Caco-2 (cell line): ENCODE results near the gene CACNA1C. TPM values are rescaled to one million over a fixed set of nuclear protein-coding genes. Genes with fewer than 3 reads are reported as not detected.

ENCODE experiments used
- BruUV-seq: library from RNA; stranded (reverse); fragments of 400-500 nt; replicated peaks from 2 replicates; lab custom pipeline; 2021; lab: Mats Ljungman, UMichigan
- CTCF ChIA-PET: fragments of 300-600 bp; sonication (Branson Sonifier 250); formaldehyde crosslinking; loops from one replicate; lab custom pipeline; 2022; ENCODE audit warnings: antibody characterized with exemption; lab: Charles Lee
- POLR2A ChIA-PET: fragments of 300-600 bp; sonication (Branson Sonifier 250); formaldehyde crosslinking; loops from one replicate; lab custom pipeline; 2022; ENCODE audit warnings: antibody characterized with exemption; lab: Charles Lee
- DNase-seq, 2 experiments: peaks; one replicate each; pipeline versions ENCODE4 v3.0.0 to v3.0.0-alpha.2; 2020 to 2022
- H3K27me3 ChIP-seq: replicated peaks from 2 replicates; pipeline ENCODE4 v1.6.0; 2011; ENCODE audit warnings: low read length; ENCODE audit not compliant: control insufficient read depth, insufficient read depth
- H3K36me3 ChIP-seq: 2 replicates; pipeline ENCODE4 v1.5.1; 2011; ENCODE audit warnings: low read length; ENCODE audit not compliant: control insufficient read depth, insufficient read depth
- H3K4me1 ChIP-seq: fragments of 250-450 bp; sonication (Bioruptor Pico); 2 replicates; pipeline ENCODE4 v1.5.1; 2020; ENCODE audit warnings: mild to moderate bottlenecking
- H3K4me3 ChIP-seq: 2 replicates; pipeline ENCODE4 v1.5.1; 2011; ENCODE audit warnings: low read depth, mild to moderate bottlenecking, control low read depth, low read length
- H3K9me3 ChIP-seq: fragments of 250-450 bp; sonication (Bioruptor Pico); 2 replicates; pipeline ENCODE4 v1.5.1; 2020; ENCODE audit warnings: mild to moderate bottlenecking, moderate library complexity
- H3K27ac Mint-ChIP-seq: one replicate; pipeline ENCODE4 v1.8.0; 2022; ENCODE audit warnings: mixed read lengths; ENCODE audit not compliant: unreplicated experiment
- H3K27me3 Mint-ChIP-seq: one replicate; pipeline ENCODE4 v1.8.0; 2022; ENCODE audit warnings: mixed read lengths; ENCODE audit not compliant: insufficient read depth, unreplicated experiment
- H3K36me3 Mint-ChIP-seq: one replicate; pipeline ENCODE4 v1.8.0; 2022; ENCODE audit warnings: mild to moderate bottlenecking, mixed read lengths; ENCODE audit not compliant: insufficient read depth, unreplicated experiment
- H3K4me1 Mint-ChIP-seq: one replicate; pipeline ENCODE4 v1.8.0; 2022; ENCODE audit warnings: low read depth, mixed read lengths; ENCODE audit not compliant: unreplicated experiment
- H3K4me3 Mint-ChIP-seq: one replicate; pipeline ENCODE4 v1.8.0; 2022; ENCODE audit warnings: mild to moderate bottlenecking, moderate library complexity, mixed read lengths; ENCODE audit not compliant: unreplicated experiment
- H3K9me3 Mint-ChIP-seq: one replicate; pipeline ENCODE4 v1.8.0; 2022; ENCODE audit warnings: mixed read lengths; ENCODE audit not compliant: unreplicated experiment
- intact Hi-C: fragments of 100-400 bp; cut with micrococcal nuclease; formaldehyde crosslinking; loops from one replicate; pipeline ENCODE4 v1.10.0; 2022; ENCODE audit not compliant: unreplicated experiment
- total RNA-seq: library from RNA; stranded (reverse); gene quantifications from 2 replicates; pipeline ENCODE4 v1.2.3, GENCODE V29; 2022
- TF ChIP-seq, protein P1 (sequence below), 2 experiments: fragments of 200-600 bp in 1 of 2; IDR thresholded peaks; 1 replicate in 1 of 2; 2 replicates in 1 of 2; pipeline versions ENCODE4 v1.5.1 to v1.8.0; 2011 to 2022; ENCODE audit warnings: antibody characterized with exemption in 1 of 2, control low read depth in 1 of 2, inconsistent platforms in 1 of 2, low read depth in 1 of 2, low read length in 1 of 2, mild to moderate bottlenecking in 1 of 2, moderate library complexity in 1 of 2; ENCODE audit not compliant: insufficient read depth in 1 of 2, severe bottlenecking in 1 of 2, unreplicated experiment in 1 of 2

CACNA1C gene
- total RNA-seq, 1 experiment from 2014 or later, result not detected

DNA sequence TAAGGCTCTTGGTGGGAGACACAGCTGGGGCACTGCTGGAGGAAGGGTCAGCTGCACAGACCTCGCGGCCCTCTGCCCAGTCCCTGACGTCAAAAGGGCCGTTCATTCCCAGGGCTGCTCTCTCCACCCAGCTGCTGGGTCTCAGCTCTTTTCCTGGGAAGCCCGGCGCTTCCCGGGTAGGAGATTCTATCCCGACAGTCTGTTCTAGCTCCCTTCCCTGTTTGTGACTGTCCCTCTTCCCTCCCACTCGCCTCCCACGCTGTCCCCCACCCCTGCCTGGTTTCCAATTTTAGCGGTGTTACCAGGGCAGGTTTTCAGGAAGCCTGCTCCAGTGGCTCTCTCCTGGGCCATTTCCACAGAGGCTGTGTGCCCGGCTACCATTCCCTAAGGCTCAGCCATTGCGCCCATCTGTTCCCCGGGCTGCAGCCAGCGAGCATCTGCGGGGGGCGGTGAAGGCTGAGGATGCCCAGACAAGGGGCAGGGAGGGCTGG lies 186.6 kb downstream of the CACNA1C start:
- ChIA-PET POLR2A (interaction anchor here (0.5 kb wide), 1 partner anchor 50 kb away, joined by 5 read pairs; no protein-coding TSS in a partner anchor), CTCF (interaction anchor here (0.6 kb wide), 1 partner anchor 555 kb away, joined by 3 read pairs; the partner anchor contains the start of gene FKBP4)
- intact Hi-C loops, result no loop called here
- no peaks in the 10 kb centered on the region for H3K4me1 Mint-ChIP-seq
- H3K27me3 Mint-ChIP-seq, result peaks cover 14% of the 10 kb centered on the region
- Histone ChIP-seq H3K4me1 (no peaks in the 10 kb centered on the region), H3K36me3 (no peaks in the 10 kb centered on the region), H3K4me3 (no peak overlapping the region), H3K9me3 (no peaks in the 10 kb centered on the region), H3K27me3 (no peaks in the 10 kb centered on the region)
- no peaks in the 10 kb centered on the region for H3K36me3 Mint-ChIP-seq
- H3K9me3 Mint-ChIP-seq, result no peaks in the 10 kb centered on the region
- no peak overlapping the region for H3K27ac Mint-ChIP-seq
- no peak overlapping the region for H3K4me3 Mint-ChIP-seq
- DNase-seq, result no peak
- TF ChIP-seq, protein P1, sequence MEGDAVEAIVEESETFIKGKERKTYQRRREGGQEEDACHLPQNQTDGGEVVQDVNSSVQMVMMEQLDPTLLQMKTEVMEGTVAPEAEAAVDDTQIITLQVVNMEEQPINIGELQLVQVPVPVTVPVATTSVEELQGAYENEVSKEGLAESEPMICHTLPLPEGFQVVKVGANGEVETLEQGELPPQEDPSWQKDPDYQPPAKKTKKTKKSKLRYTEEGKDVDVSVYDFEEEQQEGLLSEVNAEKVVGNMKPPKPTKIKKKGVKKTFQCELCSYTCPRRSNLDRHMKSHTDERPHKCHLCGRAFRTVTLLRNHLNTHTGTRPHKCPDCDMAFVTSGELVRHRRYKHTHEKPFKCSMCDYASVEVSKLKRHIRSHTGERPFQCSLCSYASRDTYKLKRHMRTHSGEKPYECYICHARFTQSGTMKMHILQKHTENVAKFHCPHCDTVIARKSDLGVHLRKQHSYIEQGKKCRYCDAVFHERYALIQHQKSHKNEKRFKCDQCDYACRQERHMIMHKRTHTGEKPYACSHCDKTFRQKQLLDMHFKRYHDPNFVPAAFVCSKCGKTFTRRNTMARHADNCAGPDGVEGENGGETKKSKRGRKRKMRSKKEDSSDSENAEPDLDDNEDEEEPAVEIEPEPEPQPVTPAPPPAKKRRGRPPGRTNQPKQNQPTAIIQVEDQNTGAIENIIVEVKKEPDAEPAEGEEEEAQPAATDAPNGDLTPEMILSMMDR (IDR thresholded peaks at IDR 0.05; ENCODE audit: insufficient read depth in 1 of 2, low read depth in 1 of 2, low read length in 1 of 2, severe bottlenecking in 1 of 2, unreplicated experiment in 1 of 2), result no peak
- BruUV-seq, result no TSS peak

DNA sequence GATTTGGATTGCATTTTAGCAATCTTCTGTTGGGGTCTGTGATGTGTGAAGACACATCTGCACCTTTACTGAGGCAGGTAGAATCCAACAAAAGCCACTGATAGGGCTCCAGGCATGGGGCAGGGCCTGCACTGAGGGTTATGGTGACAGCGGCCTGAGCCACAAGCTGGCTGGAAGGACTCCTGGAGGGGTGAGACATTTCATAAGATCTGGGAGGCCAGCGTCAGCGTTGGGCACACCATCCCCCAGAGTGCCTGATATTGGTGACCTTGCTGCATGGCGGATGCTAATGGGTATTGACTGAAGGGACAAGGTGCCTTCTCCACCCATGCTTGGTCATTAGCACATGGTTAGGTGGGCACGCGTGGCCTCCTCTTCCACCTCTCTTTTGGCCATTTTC lies 187.6 kb downstream of the CACNA1C start:
- BruUV-seq, result no TSS peak
- DNase-seq, result no peak
- POLR2A ChIA-PET, result no interaction called here
- H3K4me3 ChIP-seq, result no peak overlapping the region
- Mint-ChIP-seq H3K4me3 (no peak overlapping the region), H3K9me3 (no peaks in the 10 kb centered on the region), H3K27ac (no peak overlapping the region), H3K4me1 (no peaks in the 10 kb centered on the region), H3K36me3 (no peaks in the 10 kb centered on the region), H3K27me3 (peaks cover 14% of the 10 kb centered on the region)
- no peaks in the 10 kb centered on the region for H3K9me3 ChIP-seq
- no peaks in the 10 kb centered on the region for H3K36me3 ChIP-seq
- H3K27me3 ChIP-seq, result no peaks in the 10 kb centered on the region
- intact Hi-C loops, result no loop called here
- TF ChIP-seq, protein P1 (IDR thresholded peaks at IDR 0.05; ENCODE audit: insufficient read depth in 1 of 2, low read depth in 1 of 2, low read length in 1 of 2, severe bottlenecking in 1 of 2, unreplicated experiment in 1 of 2), result no peak
- no peaks in the 10 kb centered on the region for H3K4me1 ChIP-seq
- CTCF ChIA-PET, result no interaction called here

DNA sequence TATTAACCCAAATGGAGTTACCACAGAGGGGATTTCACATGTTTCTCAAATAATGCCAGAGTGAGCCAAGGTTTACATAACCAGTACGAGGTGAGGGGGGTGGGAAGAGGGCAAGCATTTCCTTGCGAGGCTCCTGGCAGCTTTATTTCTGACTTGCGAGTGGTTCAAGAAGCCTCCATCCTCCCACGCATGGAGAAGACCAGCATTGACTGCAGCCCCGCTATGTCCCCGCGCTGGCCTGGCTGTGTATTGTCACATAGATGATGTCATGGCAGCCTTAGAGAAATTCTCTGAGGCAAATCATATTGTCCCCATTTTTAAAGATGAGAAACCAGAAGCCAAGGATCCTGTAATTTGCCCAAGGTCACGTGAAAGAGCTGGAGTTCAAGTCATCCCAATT lies 188.2 kb downstream of the CACNA1C start:
- Mint-ChIP-seq H3K9me3 (no peaks in the 10 kb centered on the region), H3K4me3 (no peak overlapping the region), H3K36me3 (no peaks in the 10 kb centered on the region), H3K27ac (no peak overlapping the region), H3K4me1 (no peaks in the 10 kb centered on the region), H3K27me3 (peaks cover 16% of the 10 kb centered on the region)
- TF ChIP-seq, protein P1 (IDR thresholded peaks at IDR 0.05; ENCODE audit: insufficient read depth in 1 of 2, low read depth in 1 of 2, low read length in 1 of 2, severe bottlenecking in 1 of 2, unreplicated experiment in 1 of 2), result no peak
- Histone ChIP-seq H3K27me3 (no peaks in the 10 kb centered on the region), H3K36me3 (no peaks in the 10 kb centered on the region), H3K4me1 (no peaks in the 10 kb centered on the region), H3K9me3 (no peaks in the 10 kb centered on the region), H3K4me3 (no peak overlapping the region)
- intact Hi-C loops, result no loop called here
- CTCF ChIA-PET, result no interaction called here
- POLR2A ChIA-PET, result no interaction called here
- no TSS peak for BruUV-seq
- DNase-seq, result no peak
